A549 (cell line): ENCODE results near the gene HOXB3. TPM values are rescaled to one million over a fixed set of nuclear protein-coding genes. Genes with fewer than 3 reads are reported as not detected.
A peak's percentile ranks its signal among the peaks of the same experiment; 100 is the strongest.

ENCODE experiments used
- ATAC-seq, 2 experiments: fragments of 200-7000 bp in 1 of 2; fragments of >200 bp in 1 of 2; cut with Nextera tagmentation in 1 of 2; cut with Tn5 transposase in 1 of 2; 3 replicates each; pipeline versions ENCODE4 v1.8.0 to v1.9.1; 2018 to 2020; ENCODE audit warnings: mild to moderate bottlenecking in 1 of 2, moderate library complexity in 1 of 2
- CTCF ChIA-PET: fragments of 300-600 bp; sonication (Branson Sonifier 250); formaldehyde crosslinking; extraction: SDS; loops from one replicate; lab custom pipeline; 2021; ENCODE audit warnings: antibody characterized with exemption, inconsistent platforms; lab: Yijun Ruan, JAX
- POLR2A ChIA-PET: fragments of 350-600 bp; formaldehyde crosslinking; extraction: SDS; loops from one replicate; lab custom pipeline; 2021; ENCODE audit warnings: antibody characterized with exemption, inconsistent platforms; lab: Yijun Ruan, JAX
- DNase-seq, 2 experiments: peaks; one replicate each; pipeline versions ENCODE4 v3.0.0 to v3.0.0-alpha.2; 2011 to 2016; ENCODE audit warnings: low read depth in 1 of 2, low spot score in 1 of 2
- FAIRE-seq: peaks from 2 replicates; lab custom pipeline; 2011; peaks lifted over from hg19 to GRCh38; lab: Jason Lieb, UNC
- H3K27ac ChIP-seq, 2 experiments: fragments of >200 bp; sonication (Bioruptor Twin); formaldehyde crosslinking; 3 replicates each; pipeline ENCODE4 v1.5.1; 2016 to 2017
- H3K4me1 ChIP-seq: fragments of >200 bp; sonication (Bioruptor Twin); formaldehyde crosslinking; 3 replicates; pipeline ENCODE4 v1.6.1; 2016
- H3K4me2 ChIP-seq: fragments of >200 bp; sonication (Bioruptor Twin); formaldehyde crosslinking; 3 replicates; pipeline ENCODE4 v1.6.1; 2016
- H3K4me3 ChIP-seq: fragments of >200 bp; sonication (Bioruptor Twin); formaldehyde crosslinking; 3 replicates; pipeline ENCODE4 v1.5.1; 2016
- H3K9me3 ChIP-seq: fragments of >200 bp; sonication (Bioruptor Twin); formaldehyde crosslinking; 3 replicates; pipeline ENCODE4 v1.6.1; 2016
- ATOH8 ChIP-seq: fragments of 250-450 bp; sonication (Bioruptor Pico); IDR thresholded peaks from 2 replicates; pipeline ENCODE4 v1.5.0; 2020; ENCODE audit warnings: low read depth, mild to moderate bottlenecking, moderate library complexity
- BHLHE40 ChIP-seq: IDR thresholded peaks from 2 replicates; pipeline ENCODE4 v1.6.1; 2012; ENCODE audit warnings: low read depth, low read length, inconsistent platforms
- CBX2 ChIP-seq: fragments of 200-600 bp; sonication (generic); IDR thresholded peaks from 2 replicates; pipeline ENCODE4 v1.6.1; 2016; ENCODE audit warnings: low read depth, mild to moderate bottlenecking, borderline replicate concordance
- E2F6 ChIP-seq: IDR thresholded peaks from 2 replicates; pipeline ENCODE4 v1.6.1; 2012; ENCODE audit warnings: low read depth, borderline replicate concordance
- EHMT2 ChIP-seq: fragments of 200-600 bp; sonication (generic); IDR thresholded peaks from 2 replicates; pipeline ENCODE4 v1.6.1; 2016; ENCODE audit warnings: antibody characterized with exemption, low read depth, mild to moderate bottlenecking, moderate library complexity
- FOSL2 ChIP-seq, 2 experiments: fragments of 450-650 bp in 1 of 2; fragments of >200 bp in 1 of 2; sonication (Bioruptor Twin) in 1 of 2; formaldehyde crosslinking; IDR thresholded peaks; 2 replicates each; pipeline versions ENCODE4 v1.5.0 to v1.6.1; 2016 to 2020; ENCODE audit warnings: mild to moderate bottlenecking in 1 of 2, moderate library complexity in 1 of 2
- FOXS1 ChIP-seq: fragments of 250-450 bp; sonication (Bioruptor Pico); IDR thresholded peaks from 2 replicates; pipeline ENCODE4 v1.5.0; 2020; ENCODE audit warnings: mild to moderate bottlenecking, moderate library complexity
- GATA3 ChIP-seq: IDR thresholded peaks from 2 replicates; pipeline ENCODE4 v1.6.1; 2012; ENCODE audit warnings: borderline replicate concordance
- HEYL ChIP-seq: fragments of 250-450 bp; sonication (Bioruptor Pico); IDR thresholded peaks from 2 replicates; pipeline ENCODE4 v1.8.0; 2021; ENCODE audit warnings: mild to moderate bottlenecking, moderate library complexity
- HMGXB4 ChIP-seq: fragments of 250-450 bp; sonication (Bioruptor Pico); IDR thresholded peaks from 2 replicates; pipeline ENCODE4 v1.5.0; 2021; ENCODE audit warnings: mild to moderate bottlenecking, moderate library complexity, borderline replicate concordance
- HOXB13 ChIP-seq: fragments of 250-450 bp; sonication (Bioruptor Pico); IDR thresholded peaks from 2 replicates; pipeline ENCODE4 v1.5.0; 2020; ENCODE audit warnings: low read depth, mild to moderate bottlenecking, moderate library complexity
- KDM1A ChIP-seq: fragments of 200-600 bp; sonication (generic); IDR thresholded peaks from 2 replicates; pipeline ENCODE4 v1.6.1; 2016; ENCODE audit warnings: low read depth, mild to moderate bottlenecking
- MAFK ChIP-seq: fragments of 450-650 bp; IDR thresholded peaks from 2 replicates; pipeline ENCODE4 v1.6.1; 2014; ENCODE audit not compliant: partially characterized antibody
- MAZ ChIP-seq: fragments of 150-350 bp; IDR thresholded peaks from 2 replicates; pipeline ENCODE4 v1.6.1; 2014; ENCODE audit warnings: antibody characterized with exemption, low read depth, low read length, borderline replicate concordance
- NFE2L2 ChIP-seq: fragments of 150-350 bp; conservative IDR thresholded peaks from 2 replicates; pipeline ENCODE4 v1.6.1; 2014; ENCODE audit warnings: low read length
- POLR2A ChIP-seq: IDR thresholded peaks from 2 replicates; pipeline ENCODE4 v1.6.1; 2012; ENCODE audit warnings: mild to moderate bottlenecking, low read length
- RAD21 ChIP-seq, 2 experiments: fragments of >200 bp in 1 of 2; sonication (Bioruptor Twin) in 1 of 2; formaldehyde crosslinking in 1 of 2; IDR thresholded peaks in 1 of 2; conservative IDR thresholded peaks in 1 of 2; 2 replicates in 1 of 2; 3 replicates in 1 of 2; pipeline ENCODE4 v1.6.1; 2012 to 2018; ENCODE audit warnings: inconsistent platforms in 1 of 2
- RARB ChIP-seq: fragments of 250-450 bp; sonication (Bioruptor Pico); IDR thresholded peaks from 2 replicates; pipeline ENCODE4 v1.8.0; 2021; ENCODE audit warnings: mild to moderate bottlenecking, moderate library complexity
- RCOR1 ChIP-seq: fragments of 150-350 bp; IDR thresholded peaks from 2 replicates; pipeline ENCODE4 v1.6.1; 2014; ENCODE audit warnings: antibody characterized with exemption, low read length, low read depth
- RNF2 ChIP-seq: fragments of 200-600 bp; sonication (generic); IDR thresholded peaks from 2 replicates; pipeline ENCODE4 v1.6.1; 2016; ENCODE audit warnings: low read depth, mild to moderate bottlenecking, antibody characterized with exemption, moderate library complexity, borderline replicate concordance
- SREBF2 ChIP-seq: fragments of 450-650 bp; IDR thresholded peaks from 2 replicates; pipeline ENCODE4 v1.6.1; 2014; ENCODE audit warnings: mild to moderate bottlenecking, moderate library complexity
- TFCP2L1 ChIP-seq: fragments of 250-450 bp; sonication (Bioruptor Pico); IDR thresholded peaks from 2 replicates; pipeline ENCODE4 v1.5.0; 2021; ENCODE audit warnings: mild to moderate bottlenecking
- ZFP36 ChIP-seq: fragments of 450-650 bp; IDR thresholded peaks from 2 replicates; pipeline ENCODE4 v1.6.1; 2014; ENCODE audit warnings: borderline replicate concordance; ENCODE audit not compliant: partially characterized antibody
- ZNF302 ChIP-seq: fragments of 250-450 bp; sonication (Bioruptor Pico); IDR thresholded peaks from 2 replicates; pipeline ENCODE4 v1.9.0; 2021; ENCODE audit warnings: inconsistent platforms, mild to moderate bottlenecking, moderate library complexity
- WGBS: methylation state at CpG from one replicate; pipeline ENCODE4 v1.1.6; 2017; ENCODE audit errors: missing lambda C conversion rate; 5-methylcytosine and 5-hydroxymethylcytosine counted together
- polyA plus RNA-seq, 4 experiments: library from polyadenylated mRNA; depleted of rRNA in 3 of 4; stranded (reverse); fragments of >200 nt; fragmentation: RNase III in 1 of 4; extraction: RNeasy Plus Mini Kit Qiagen cat#74134 plus additional on column Dnase treatment in 1 of 4; gene quantifications; 2 replicates in 3 of 4; 3 replicates in 1 of 4; pipeline ENCODE4 v1.2.3, GENCODE V29; 2011 to 2017
- TF ChIP-seq, protein P1 (sequence below): fragments of >200 bp; sonication (Bioruptor Twin); formaldehyde crosslinking; IDR thresholded peaks from 3 replicates; pipeline ENCODE4 v1.5.1; 2016

HOXB3 gene
- polyA plus RNA-seq, 2 of the 4 experiments (the other 2 are of a cell fraction): 8.6 to 17.0 TPM

DNA sequence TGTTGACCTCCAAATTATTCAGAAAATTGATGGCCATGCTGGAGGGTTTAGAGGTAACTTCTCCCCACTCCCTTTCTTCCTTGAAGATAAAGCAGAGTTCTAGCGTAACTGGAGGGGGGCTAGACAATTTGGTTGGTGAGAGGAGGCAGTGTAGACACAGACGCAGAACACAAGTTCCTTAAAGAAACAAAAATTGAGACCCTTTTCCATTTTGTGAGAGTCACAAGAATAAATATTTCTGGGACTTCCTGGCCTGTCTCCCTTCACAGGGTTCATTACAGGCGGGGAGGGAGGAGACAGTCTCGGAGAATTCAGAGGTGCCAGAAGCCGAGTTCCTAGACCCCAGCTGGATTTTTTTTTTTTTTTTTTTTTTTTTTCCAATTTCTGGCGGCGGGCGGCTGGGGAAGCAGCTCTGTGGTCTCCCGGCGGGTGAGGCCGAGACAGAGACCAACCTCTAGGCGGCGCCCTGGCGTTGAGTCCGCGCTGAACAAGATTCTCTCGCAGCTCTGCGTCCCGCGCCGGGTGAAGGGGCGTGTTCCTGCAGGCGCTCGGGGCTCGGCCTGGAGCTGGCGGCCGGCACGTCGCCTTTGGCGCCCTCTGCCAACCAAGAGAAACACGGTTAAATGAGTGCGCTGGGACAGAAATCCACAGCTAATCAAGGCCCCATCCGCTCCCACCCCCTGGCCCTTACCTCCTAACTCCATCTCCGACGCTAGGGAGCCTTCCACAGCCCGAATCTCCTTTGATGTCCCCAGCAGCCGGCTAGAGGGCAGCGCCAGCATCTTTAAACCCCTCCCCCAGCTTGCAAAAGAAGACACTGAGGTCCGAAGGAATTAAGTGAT lies 46.4 kb upstream of the HOXB3 start (continued):
- TF ChIP-seq RCOR1 (0 out of 2 replicates have a peak, but pooled peaks have one; percentile 13), ATOH8 (CRISPR knock-in tag) (peak; percentile 55; the same call in 1 of the 2 replicates), SREBF2 (no peak), MAZ (no peak), GATA3 (no peak), FOXS1 (CRISPR knock-in tag) (no peak), RNF2 (no peak), E2F6 (peak; percentile 54; the same call in 1 of the 2 replicates), POLR2A (no peak), RARB (CRISPR knock-in tag) (no peak), HOXB13 (no peak), HMGXB4 (CRISPR knock-in tag) (0 out of 2 replicates have a peak, but pooled peaks have one; percentile 34), ZNF302 (CRISPR knock-in tag) (no peak), KDM1A (no peak), FOSL2 (IDR thresholded peaks at IDR 0.05) (no peak), FOSL2 (CRISPR knock-in tag; IDR thresholded peaks at IDR 0.05) (no peak)
- TF ChIP-seq, all 56 proteins: peak for 9

GRCh38 chr17:48634493-48635208 lies 44.6 kb upstream of the HOXB3 start:
- ATAC-seq (no peak), FAIRE-seq (no peak), DNase-seq (no peak)
- H3K4me1 ChIP-seq: peaks cover 46% of the 10 kb centered on the region
- no peak overlapping the region for H3K27ac ChIP-seq
- WGBS: 90% methylated on average over 20 of the region's 20 CpGs
- TF ChIP-seq EHMT2: no peak
- TF ChIP-seq MAFK: no peak
- no peak for TF ChIP-seq TFCP2L1 (CRISPR knock-in tag)
- no peak for TF ChIP-seq CBX2
- TF ChIP-seq NFE2L2: no peak
- TF ChIP-seq E2F6: no peak
- no peak for TF ChIP-seq BHLHE40
- no peak for TF ChIP-seq ZFP36
- no peak for TF ChIP-seq RAD21 (conservative IDR thresholded peaks at IDR 0.05 in 1 of 2, IDR thresholded peaks at IDR 0.05 in 1 of 2)
- no peak for TF ChIP-seq HEYL (CRISPR knock-in tag)
- TF ChIP-seq, protein P1, sequence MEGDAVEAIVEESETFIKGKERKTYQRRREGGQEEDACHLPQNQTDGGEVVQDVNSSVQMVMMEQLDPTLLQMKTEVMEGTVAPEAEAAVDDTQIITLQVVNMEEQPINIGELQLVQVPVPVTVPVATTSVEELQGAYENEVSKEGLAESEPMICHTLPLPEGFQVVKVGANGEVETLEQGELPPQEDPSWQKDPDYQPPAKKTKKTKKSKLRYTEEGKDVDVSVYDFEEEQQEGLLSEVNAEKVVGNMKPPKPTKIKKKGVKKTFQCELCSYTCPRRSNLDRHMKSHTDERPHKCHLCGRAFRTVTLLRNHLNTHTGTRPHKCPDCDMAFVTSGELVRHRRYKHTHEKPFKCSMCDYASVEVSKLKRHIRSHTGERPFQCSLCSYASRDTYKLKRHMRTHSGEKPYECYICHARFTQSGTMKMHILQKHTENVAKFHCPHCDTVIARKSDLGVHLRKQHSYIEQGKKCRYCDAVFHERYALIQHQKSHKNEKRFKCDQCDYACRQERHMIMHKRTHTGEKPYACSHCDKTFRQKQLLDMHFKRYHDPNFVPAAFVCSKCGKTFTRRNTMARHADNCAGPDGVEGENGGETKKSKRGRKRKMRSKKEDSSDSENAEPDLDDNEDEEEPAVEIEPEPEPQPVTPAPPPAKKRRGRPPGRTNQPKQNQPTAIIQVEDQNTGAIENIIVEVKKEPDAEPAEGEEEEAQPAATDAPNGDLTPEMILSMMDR: no peak
- POLR2A ChIA-PET: interaction anchor here (3.9 kb wide), 1 partner anchor 9 kb away, joined by 45 read pairs; the partner anchor contains the start of gene HOXB9
- CTCF ChIA-PET: interaction anchor here (0.7 to 6.9 kb wide), 8 partner anchors 7 to 37 kb away, joined by 3 to 118 read pairs (median 26); partner anchors contain the start of gene HOXB9
- no peaks in the 10 kb centered on the region for H3K9me3 ChIP-seq
- no peak overlapping the region for H3K4me2 ChIP-seq
- no peak overlapping the region for H3K4me3 ChIP-seq
